HG03025 (cell line): ENCODE measurements around the gene CD200.
"Not testable (repeated sequence)": the region's sequence is repeated elsewhere in the genome, so short reads cannot be mapped to it uniquely, and the experiment has no call there.

Source experiments
- ATAC-seq: cut with Tn5 transposase; IDR thresholded peaks from one replicate; pipeline ENCODE4 v1.9.1; 2021; ENCODE audit warnings: mild to moderate bottlenecking, moderate library complexity; ENCODE audit not compliant: unreplicated experiment, low FRiP score

Gene CD200

DNA sequence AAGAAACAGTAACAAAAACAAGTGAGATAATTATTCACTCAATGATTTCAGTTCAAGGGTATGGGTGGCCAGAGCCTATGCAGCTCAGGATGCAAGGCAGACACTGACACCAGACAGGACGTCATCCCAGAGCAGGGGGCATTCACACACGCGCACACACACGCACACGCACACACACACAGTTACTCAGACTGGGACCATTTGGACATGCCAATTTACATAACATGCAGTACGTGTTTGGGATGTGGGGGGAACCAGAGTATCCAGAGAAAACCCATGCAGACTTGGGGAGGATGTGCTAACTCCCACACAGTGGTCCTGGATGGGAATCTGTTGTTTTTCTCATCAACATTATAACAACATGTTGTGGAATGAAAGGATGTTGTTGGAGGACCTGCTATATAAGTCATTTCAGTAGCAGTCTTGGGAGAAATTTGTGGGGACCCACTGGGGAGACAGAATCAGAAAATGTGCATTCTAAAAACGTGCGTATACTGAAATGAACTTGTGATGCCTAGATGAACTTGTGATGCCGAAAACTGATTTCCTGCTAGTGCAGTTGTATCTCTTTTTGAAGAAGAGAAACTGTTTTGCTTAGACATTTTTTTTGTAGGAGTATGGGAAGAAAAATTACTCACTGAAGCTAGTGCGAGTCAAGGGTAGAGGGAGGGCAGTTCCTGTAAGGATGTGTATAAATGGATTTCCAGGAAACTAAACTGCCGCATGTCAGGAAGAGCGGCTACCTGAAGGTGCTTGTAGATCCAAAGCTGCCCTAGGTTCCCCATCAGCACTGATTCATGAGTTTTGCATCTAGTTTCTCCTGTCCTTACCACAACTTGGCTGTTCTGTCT, 25.2 kb downstream of the CD200 start:
- ATAC-seq = no peak

DNA sequence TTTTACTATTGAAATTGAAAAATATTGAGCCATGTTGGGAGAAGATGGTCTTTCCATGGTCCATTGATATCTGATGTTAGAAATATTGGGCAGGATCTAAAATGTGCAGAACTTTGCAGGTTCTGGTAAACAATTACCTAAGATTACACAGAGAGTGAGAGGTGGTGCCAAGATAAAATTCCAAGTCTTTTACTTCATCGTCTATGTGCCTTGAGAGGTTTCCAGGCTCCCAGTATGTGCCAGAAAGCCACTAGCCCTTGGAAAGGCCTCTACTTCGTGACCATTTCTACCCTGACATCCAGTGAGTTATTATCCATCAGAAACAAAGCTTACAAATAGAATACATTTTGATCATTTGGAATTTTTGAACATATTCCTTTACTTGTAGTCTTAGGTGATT, 27.6 kb downstream of the CD200 start:
- ATAC-seq = no peak

DNA sequence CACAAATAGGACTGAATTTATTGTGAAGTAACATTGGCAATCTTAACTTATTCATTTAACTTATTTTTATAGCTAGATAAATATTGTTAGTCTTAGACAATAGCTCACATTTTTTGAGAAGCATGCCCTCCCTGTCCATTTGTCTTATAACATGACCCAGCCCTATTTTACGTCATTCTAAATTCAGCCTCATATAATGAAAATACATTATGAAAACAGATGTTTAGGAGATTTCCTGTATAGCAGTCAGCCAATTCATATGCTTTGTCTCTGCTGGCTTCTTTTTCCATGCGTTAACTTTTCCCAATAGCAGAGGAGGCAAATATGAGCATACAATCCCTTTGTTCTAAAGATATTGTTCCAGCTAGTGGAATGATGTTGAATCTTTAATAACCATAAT, 29.3 kb downstream of the CD200 start:
- ATAC-seq = no peak

DNA sequence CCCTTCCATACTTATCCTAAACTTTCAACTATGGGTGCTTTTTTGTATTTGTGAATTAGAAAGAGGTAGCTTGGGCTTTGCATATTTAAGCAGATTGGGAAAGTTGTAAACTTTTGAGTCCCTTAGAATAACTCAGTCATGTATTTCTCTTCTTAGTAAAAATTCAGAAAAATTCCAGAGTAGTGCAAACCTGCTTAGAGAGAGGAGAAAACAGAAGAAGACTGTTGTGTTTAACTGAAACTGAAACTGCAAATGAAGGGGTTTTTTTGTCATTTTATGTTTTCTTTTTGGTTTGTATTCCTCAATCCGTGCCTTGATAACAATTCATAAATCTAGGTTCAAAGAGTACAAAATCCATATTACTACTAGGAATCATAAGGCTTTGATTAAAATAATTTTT, 31.3 kb downstream of the CD200 start:
- ATAC-seq = no peak

DNA sequence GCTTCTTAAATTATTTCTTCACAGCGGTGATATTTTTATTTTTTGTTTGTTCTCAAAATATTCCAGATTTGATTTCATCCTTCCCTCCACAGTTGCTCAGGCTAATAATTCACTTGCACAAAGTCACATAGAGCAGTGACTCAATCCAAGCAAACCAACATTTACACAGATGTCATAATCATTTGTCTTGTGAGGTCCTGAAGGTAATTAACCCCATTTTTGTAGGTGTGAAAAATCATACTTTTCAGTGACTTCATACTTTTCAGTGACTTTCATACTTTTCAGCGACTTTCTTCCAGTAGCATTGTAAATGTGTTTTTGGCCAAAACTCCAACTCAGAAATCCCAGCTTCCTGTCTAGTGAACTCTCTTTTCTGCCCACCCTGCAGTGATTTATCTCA, 32.1 kb downstream of the CD200 start:
- ATAC-seq = no peak

DNA sequence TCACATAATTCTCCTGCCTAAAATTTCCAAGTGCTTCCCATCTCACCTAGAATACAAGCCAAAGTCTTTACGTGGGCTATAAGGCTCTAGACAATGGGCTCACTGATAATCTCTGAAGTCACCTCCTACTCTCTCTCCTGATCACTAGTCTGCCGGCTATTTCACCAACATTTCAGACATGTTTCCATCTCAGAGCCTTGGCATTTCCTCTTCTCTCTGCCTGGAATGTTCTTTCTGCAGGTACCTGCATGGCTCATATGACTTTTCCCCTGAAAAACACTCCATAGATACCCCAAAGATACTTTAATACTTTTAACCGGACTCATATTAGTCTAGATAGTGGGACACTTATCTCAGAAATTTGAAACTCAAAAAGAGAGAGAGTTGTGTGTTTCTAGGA, 32.7 kb downstream of the CD200 start:
- ATAC-seq = no peak

DNA sequence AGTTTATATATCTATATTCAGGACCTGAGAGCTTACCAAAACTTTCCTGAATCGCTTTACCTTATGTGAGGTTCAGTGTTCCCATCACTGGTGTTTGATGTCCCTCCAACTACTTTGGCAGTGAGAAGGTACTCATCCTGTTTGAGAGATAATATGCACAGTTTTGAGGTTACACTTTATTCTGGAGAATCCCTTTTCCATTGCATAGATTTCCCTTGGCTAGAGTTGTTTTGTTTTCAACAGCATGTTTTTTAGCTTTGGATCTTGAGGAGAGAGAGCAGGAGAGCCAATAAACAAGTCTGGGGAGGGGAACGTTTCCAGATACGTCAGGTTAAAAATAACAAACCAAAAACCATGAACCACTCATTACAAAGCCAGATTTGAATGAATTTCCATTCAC, 33.6 kb downstream of the CD200 start:
- no peak for ATAC-seq

DNA sequence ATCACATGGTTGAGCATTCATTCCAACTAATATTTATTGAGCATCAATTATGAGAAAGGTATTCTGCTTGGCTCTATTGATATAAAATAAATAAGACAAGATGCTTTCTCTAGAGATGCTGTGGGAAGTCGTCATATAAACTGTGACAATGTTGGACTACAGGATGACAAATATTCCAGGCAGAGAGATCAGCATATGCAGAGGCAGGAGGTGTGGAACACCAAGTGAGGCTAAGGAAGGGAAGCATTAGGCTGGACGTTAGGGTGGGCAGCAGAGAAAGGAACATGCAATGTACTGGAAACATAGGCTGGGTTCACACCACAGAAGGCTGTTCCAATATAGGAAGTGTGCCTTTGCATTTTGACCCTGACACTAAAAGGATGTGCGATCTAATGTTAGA, 38.6 kb downstream of the CD200 start:
- ATAC-seq = no peak

DNA sequence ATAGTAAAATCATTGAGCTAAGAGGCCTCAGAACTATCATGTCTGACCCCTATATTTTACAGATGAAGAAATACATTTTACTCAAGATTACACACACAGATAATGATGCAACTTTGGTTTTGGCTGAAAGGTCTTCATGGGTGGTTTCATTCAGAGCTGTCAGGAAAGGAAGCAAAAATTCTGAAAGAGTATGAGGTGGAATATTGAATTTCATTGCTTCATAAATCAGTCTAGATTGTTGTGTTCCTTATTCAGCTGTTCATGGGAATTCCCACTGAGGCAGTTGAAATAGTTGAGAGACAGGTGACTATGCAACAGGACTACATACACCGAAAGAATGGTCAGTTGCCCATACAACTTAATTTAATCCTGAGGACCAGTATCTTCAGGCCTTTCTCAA, 39.4 kb downstream of the CD200 start:
- no peak for ATAC-seq

DNA sequence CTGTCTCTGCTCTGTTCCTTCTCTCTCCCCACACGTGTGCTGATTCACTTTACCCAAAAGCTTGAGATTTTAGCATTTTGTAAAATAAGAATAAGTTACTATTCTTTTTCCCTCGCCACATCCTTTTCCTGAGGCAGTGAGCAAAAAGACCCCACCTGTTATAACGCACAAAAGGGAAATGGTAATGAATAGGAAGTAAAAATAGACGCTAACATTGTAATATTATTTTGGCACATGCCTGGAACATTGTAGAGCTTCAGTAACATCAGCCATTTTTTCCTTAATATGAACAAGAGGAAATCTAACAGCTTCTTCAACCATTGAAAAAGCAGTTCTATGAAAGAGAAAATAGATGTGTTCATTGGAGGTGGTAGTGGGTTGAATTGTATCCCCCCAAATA, 40.5 kb downstream of the CD200 start:
- no peak for ATAC-seq

DNA sequence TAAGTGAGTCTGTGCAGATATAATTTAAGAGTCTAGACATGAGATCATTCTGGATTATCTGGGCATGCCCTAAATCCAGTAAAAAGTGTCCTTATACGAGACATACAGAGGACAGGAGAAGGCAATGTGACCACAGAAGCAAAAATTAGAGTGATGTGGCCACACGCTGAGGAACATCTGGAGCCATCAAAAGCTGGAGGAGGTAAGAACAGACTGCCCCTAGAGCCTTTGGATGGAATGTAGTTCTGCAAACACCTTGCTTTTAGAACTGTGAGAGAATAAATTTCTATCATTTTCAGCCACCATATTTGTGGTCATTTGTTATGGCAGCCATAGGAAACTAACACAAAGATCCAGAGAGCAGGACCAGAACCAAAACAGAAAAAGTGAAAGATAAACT, 41.0 kb downstream of the CD200 start:
- ATAC-seq = no peak

DNA sequence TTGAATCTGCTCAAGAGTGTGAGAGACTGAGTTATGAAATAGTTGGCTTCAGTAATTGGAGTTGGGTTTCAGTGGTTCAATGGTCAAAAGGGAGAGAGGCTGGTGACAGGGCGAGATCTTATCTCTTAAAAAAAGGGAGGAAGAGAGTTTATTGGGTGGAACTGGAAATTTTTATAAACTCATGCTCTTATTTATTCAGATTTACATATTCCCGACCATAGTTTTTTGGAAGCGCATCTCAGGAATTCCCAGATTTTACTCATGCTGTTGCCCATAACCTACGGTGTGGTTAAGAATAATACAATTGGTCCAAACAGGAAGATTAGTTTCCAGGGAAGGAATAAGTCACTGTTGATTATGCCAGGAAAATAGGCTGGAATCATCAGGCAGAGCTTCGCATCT, 41.4 kb downstream of the CD200 start:
- ATAC-seq = no peak

DNA sequence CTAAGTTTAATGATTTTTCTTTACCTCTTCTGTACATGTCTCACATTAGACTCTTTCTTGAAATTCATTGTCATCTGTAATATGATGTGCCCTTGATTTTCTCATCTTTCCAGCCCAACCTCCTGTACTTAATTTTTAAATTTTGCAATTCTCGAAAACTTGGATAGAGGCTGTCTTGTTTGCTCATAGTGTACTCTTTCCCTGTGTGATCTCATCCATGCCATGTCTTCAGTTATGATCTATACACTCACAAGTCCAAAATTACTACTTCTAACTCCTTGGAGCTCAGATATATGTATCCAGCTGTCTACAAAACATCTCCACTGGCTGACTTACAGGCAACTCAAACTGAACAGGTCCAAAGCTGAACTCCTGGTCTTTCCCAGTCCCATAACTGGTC, 42.2 kb downstream of the CD200 start:
- ATAC-seq = no peak

DNA sequence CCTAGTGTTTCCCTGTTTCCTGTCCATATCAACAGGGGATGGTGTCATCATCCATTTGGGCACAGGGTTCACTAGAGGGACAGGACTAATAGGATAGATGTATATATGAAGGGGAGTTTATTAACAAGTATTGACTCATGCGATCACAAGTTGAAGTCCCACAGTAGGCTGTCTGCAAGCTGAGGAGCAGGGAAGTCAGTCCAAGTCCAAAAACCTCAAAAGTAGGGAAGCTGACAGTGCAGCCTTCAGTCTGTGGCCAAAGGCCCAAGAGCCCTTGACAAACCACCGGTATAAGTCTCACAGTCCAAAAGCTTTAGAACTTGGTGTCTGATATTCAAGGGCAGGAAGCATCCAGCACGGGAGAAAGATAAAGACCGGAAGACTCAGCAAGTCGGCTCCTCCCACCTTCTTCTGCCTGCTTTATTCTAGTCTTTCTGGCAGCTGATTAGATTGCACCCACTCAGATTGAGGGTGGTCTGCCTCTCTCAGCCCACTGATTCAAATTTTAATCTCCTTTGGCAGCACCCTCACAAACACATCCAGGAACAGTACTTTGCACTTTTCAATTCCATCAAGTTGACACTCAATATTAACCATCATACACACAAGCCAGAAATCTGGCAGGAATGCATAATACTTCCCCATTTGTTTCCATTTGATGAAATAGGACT, 43.4 kb downstream of the CD200 start:
- no peak for ATAC-seq

DNA sequence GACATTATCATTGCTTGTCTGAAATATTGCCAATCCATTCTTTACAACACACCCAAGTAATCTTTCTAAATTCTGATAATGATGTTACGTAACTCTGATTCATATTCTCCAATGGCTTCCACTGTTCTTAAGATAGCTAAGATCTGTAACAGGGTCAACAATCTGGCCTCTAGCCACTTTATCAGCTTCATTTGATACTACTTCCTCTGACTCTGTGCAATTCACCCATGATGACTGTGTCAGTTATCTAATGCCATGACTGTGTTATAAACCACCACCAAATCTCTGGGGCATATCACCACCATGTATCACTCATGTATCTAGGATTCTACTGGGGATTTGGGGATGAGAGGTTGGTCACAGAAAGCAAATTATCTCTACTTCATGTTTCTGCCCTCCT, 44.0 kb downstream of the CD200 start:
- ATAC-seq = no peak

DNA sequence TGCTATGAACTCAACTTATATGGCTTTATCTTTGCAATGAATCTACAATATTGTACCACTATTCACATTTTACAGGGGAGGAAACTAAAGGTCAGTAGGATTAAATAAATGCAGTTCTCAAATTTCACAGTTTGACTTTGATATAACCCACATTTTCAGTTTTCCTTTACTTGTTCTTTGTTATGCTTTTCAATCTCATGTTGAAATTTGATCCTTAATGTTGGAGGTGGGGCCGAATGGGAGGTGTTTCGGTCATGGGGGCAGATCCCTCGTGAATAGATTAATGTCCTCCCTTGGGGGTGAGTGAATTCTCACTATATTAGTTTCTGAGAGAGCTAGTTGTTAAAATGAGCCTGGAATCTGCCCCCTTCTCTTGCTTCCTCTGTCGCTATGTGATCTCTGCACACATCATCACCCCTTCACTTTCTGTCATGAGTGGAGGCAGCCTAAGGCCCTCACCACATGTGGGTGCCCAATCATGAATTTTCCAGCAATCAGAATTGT, 44.7 kb downstream of the CD200 start:
- ATAC-seq = no peak

DNA sequence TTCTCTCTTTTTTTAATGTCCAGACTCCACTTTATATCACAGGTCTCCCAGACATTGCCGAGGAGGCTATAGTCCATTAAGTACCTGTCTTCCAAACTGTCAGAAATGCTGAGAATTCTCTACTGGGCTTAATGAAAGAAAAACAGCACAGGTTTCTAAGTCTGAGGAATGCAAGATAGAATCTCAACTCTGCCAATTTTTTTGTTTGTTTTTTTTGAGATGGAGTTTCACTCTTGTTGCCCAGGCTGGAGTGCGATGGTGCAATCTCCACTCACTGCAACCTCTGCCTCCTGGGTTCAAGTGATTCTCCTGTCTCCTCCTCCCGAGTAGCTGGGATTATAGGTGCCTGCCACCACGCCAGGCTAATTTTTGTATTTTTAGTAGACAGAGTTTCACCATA, 45.4 kb downstream of the CD200 start:
- ATAC-seq = not testable (repeated sequence)

DNA sequence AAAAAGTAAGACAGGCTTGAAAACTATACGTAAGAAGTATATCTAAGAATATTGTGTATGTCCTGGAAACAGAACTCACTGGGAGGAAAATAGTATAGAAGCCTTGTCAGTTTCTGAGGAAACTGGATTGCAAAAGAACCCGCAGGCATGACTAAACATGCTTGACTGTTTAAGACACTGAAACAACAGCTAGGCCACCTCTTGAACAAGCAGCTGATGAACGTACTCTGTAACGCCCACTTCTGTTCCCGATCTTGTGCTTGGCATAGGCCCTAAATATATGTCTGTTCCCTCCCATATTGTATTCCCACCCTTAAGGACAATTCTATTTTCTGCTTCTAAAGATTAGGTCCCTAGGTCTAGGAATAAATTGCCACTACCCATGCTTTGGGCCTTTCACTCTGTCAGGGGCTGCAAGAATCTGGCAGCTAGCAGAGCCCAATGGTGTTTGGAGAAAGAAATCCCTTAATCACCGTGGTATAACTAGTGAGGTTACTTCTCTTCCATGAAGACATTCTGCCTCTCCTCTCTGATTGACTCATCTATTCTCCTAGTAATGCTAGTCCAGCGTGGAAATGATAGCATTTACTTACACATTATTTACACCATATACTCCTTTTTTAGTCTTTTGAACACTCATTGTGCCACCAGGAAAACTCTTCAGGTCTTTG, 46.2 kb downstream of the CD200 start:
- no peak for ATAC-seq

DNA sequence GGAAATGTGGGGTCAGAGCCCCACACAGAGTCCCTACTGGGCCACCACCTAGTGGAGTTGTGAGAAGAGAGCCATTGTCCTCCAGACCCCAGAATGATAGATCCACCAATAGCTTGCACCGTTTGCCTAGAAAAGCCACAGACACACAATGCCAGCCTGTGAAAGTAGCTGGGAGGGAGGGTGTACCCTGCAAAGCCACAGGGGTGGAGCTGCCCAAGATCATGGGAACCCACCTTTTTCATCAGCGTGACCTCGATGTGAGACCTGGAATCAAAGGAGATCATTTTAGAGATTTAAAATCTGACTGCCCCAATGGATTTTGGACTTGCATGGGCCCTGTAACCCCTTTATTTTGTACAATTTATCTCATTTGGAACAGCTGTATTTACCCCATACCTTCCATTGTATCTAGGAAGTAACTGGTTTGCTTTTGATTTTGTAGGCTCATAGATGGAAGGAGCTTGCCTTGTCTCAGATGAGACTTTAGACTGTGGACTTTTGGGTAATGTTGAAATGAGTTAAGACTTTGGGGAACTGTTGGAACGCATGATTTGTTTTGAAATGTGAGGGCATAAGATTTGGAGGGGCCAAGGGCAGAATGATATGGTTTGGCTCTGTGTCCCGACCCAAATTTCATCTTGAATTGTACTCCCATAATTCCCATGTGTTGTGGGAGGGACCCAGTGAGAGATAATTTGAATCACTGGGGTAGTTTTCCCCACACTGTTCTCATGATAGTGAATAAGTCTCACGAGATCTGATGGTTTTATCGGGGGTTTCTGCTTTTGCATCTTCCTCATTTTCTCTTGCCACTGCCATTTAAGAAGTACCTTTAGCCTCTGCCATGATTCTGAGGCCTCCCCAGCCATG, 49.0 kb downstream of the CD200 start:
- no peak for ATAC-seq

DNA sequence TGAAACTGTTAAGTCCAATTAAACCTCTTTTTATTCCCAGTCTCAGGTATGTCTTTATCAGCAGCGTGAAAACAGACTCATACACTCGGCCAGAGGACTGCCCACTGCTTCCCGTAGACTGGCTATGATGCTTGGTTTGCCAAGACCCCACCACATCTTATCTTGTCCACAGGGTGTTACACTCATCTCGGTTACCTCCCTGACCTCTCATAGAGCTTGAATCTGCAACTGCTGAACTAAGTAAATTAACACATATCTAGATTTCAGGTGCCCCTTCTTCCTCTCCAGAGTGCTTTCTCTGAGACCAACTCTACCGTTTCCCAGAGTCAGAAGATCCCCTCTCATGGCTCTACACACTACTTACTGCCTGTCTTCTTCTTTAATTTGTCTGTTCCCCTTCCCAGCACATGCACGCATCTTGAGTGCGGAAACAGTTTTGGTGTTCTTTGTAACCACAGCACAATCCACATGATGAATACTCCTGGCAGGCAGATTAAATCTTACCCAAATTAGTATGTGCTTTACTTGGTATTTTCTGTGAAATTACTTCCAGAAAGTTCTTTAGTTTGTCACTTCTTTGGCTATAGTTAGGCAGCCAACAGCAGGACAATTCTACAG, 49.7 kb downstream of the CD200 start:
- no peak for ATAC-seq
